NAMALWA (cell line): Measurements from ENCODE around the gene ZSWIM4.

ENCODE experiments used
- DNase-seq: peaks from one replicate; pipeline ENCODE4 v3.0.0-alpha.2; 2015; ENCODE audit warnings: low spot score

The ZSWIM4 gene

DNA sequence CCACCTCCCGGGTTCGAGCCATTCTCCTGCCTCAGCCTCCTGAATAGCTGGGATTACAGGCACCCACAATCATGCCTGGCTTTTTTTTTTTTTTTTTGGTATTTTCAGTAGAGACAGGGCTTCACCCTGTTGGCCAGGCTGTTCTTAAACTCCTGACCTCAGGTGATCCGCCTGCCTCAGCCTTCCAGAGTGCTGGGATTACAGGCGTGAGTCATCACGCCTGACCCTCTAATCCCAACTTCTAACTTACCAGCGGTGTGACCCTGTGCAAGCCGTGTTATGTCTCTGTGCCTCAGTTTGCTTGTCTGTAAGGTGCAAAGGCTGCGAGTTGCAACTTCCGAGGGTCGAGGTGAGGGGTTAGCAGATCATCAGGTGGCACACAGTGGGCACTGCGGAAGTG is 17.3 kb downstream of the ZSWIM4 start:
- no peak for DNase-seq

- no peak for DNase-seq
Observed at GRCh38 chr19:13813147-13813546, 17.9 kb downstream of the ZSWIM4 start.

GRCh38 chr19:13814550-13814949 is 19.3 kb downstream of the ZSWIM4 start:
- DNase-seq, result no peak

DNA sequence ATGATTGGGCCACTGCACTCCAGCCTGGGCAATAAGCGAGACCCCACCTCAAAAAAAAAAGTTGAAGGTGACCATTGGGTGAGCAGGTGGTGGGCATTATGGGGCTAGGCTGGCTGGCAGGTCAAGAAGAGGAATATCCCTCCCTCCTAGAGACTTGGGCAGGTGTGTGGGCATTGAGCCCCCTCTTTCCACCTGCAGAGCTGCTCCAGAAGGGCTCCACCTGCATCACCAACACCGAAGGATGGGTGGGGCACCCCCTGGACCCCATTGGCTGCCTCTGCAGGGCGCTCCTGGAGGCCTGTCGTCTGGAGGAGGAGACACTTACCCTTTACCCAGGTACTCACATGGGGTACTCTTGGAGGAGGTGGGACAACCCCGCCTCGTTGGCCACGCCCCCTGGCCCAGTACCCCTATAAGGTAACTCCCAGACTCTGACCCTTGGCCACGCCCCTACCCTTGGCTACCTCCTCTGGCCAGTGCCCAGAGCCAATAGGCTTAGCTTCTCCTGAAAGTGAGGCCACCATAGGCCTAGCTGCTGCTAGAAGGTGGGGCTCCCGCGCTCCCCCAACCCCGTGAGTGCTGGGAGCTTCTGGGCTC is 21.9 kb downstream of the ZSWIM4 start:
- peak; percentile 73 for DNase-seq

DNA sequence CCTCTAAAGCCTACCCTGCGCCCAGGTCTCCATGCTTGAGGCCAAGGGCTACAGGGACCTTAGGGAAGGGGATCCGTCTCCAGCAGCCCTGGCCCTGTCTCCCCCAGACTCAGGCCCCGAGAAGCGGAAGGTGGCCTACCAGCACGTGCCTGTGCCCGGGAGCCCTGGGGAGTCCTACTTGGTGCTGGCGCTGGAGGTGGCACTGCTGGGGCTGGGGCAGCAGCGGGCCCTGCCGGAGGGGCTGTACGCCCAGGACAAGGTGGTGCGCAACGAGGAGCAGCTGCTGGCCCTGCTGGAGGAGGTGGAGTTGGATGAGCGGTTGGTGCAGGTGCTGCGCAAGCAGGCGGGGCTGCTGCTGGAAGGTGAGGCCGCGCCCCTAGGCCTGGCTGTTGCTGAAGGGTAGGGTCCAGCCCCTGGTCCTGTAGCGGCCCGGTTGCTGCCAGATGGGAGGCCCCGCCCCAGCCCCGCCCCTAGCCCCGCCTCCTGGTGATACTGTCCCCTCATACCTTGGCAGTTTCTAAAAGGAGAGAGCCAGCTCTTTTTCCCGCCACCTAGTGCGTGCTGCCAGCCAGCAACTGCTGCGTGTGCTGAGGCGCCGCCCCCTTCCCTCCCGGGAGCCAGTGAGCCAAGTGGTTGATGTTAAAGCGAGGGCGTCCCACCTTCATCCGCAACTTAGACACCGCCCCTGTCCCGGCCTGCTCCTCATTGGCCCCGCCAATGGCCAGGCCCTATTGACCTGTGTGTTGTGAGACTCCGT is 22.6 kb downstream of the ZSWIM4 start:
- no peak for DNase-seq

DNA sequence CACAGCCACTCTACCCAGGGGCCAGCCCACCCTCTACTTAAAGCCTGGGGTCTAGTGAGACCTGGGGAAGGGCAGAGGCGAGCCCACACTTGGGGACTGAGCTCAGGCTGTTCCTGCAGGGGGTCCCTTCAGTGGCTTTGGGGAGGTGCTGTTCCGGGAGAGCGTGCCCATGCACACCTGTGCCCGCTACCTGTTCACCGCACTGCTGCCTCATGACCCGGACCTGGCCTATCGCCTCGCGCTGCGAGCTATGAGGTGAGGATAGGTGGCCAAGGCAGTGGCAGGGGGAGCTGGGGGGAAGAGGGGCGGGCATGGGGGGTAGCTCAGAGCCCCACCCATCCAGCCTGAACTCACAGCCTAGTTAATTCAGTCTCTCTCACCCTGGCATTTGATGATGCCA is 24.0 kb downstream of the ZSWIM4 start:
- no peak for DNase-seq

GRCh38 chr19:13821292-13821691 is 26.0 kb downstream of the ZSWIM4 start:
- no peak for DNase-seq

DNA sequence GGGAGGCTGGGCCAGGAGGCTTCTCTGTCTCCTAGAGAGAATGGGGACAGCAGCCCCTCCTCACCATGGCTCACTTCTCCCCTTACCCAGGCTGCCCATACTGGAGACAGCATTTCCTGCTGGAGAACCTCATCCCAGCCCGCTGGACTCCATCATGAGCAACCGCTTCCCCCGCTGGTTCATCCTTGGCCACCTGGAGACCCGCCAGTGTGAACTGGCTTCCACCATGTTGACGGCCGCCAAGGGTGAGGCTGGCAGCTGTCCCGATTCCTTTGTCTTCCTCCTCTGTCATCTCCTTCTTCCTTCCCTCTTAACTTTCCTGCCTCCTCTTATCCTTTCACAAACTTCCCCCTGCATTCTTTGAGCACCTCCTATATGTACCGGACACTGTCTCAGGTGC is 28.0 kb downstream of the ZSWIM4 start:
- no peak for DNase-seq

GRCh38 chr19:13823901-13824300 is 28.7 kb downstream of the ZSWIM4 start:
- DNase-seq, result no peak

DNA sequence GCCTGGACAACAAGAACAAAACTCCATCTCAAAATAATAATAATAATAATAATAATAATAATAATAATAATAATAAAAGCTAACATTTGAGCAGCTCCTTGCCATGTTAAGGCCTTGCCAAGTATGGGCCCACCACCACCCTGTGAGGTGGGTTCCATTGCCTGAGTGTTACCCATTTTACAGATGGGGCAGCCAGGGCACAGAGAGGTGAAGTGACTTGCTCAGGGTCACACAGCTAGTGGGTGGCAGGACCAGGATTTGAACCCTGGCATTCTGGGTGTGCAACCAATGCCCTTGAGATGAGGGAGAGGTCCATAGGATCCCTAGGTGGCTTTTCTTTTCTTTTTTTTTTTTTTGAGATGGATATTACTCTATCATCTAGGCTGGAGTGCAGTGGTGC is 29.5 kb downstream of the ZSWIM4 start:
- DNase-seq, result no peak

DNA sequence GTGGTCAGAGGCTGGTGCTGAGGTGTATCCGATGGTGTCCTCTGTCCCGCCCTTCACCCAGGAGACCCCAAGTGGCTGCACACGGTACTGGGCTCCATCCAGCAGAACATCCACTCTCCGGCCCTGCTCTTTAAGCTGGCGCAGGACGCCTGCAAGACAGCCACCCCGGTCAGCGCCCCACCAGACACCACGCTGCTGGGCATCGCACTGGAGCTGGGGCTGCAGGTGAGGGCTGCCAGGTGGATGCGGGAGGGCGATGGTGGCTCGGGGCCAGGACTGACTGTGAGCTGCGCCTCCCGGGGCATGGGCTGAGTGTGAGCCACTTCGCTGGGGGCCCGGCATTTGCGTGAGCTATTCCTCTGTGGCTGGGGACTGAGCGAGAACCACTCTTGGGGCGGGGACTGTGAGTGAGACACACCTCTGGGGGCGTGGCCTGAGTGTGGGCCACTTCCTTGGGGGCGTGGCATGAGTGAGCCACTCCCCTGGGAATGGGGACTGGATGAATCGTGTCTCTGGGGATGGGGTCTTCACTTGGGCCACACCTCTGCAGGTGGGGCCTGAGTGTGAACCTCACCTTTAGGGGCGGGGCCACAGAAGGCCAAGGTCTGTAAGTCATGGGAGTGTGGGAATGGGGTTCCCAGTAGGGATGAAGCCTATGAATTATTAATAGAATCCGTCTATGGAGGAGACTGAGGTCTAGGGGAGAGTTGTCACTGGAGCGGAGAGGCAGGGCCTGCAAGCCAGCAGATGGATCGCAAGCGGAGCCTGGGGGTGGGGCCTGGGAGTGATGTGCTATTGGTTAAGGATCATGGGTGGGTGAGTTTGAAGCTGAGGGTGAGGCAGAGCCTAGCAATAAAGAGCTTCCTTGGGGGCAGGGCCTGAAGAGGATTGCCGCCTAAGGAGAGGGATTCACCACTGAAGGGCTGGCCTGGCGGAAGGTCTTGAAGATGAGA is 30.5 kb downstream of the ZSWIM4 start:
- peak; percentile 41 for DNase-seq

GRCh38 chr19:13826652-13827235 is 31.5 kb downstream of the ZSWIM4 start:
- DNase-seq, result no peak

GRCh38 chr19:13827656-13828055 is 32.4 kb downstream of the ZSWIM4 start:
- no peak for DNase-seq

- no peak for DNase-seq
Observed at GRCh38 chr19:13830114-13830740, 35.0 kb downstream of the ZSWIM4 start.

GRCh38 chr19:13830741-13831536 is 35.7 kb downstream of the ZSWIM4 start:
- no peak for DNase-seq

DNA sequence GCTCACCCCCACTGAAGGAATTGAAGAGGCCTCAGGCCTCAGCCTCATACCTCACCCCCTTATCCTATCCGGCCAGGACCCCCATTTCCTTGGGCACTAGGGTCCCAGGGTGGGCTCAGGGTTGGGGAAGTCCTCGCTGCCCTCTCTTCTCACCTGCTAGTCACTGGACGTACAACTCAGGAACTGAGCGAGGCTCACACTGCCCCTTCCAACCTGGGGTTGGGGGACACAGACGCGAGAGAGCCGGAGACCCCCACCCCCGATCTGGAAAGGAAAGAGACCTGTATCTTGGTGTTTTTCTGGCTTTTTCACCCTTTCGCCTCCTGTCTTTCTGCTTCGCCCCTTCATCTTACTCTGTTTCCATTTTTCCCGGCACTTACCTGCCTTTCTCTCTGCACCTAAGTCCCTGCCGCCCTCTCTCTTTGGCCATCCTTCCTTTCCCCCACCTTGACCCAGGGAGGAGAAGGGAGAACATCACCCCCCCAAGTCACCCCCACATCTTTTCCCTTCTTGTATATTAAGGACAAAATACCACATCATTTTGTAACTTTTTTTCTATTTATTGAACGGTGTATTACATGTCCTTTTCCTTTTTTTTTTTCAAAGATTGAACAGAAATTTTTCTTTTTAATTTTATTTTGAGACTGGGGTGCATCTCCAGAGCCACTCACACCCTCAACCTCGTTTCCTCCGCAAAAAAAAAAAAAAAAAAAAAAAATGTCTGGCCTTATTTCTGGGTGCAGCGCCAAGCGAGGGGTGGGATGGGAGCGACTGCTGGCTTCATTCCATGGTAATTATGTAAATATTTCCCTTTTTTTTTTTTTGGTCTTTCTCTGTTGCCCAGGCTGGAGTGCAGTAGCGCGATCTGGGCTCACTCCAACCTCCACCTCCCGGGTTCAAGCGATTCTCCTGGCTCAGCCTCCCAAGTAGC is 36.6 kb downstream of the ZSWIM4 start:
- no peak for DNase-seq

DNA sequence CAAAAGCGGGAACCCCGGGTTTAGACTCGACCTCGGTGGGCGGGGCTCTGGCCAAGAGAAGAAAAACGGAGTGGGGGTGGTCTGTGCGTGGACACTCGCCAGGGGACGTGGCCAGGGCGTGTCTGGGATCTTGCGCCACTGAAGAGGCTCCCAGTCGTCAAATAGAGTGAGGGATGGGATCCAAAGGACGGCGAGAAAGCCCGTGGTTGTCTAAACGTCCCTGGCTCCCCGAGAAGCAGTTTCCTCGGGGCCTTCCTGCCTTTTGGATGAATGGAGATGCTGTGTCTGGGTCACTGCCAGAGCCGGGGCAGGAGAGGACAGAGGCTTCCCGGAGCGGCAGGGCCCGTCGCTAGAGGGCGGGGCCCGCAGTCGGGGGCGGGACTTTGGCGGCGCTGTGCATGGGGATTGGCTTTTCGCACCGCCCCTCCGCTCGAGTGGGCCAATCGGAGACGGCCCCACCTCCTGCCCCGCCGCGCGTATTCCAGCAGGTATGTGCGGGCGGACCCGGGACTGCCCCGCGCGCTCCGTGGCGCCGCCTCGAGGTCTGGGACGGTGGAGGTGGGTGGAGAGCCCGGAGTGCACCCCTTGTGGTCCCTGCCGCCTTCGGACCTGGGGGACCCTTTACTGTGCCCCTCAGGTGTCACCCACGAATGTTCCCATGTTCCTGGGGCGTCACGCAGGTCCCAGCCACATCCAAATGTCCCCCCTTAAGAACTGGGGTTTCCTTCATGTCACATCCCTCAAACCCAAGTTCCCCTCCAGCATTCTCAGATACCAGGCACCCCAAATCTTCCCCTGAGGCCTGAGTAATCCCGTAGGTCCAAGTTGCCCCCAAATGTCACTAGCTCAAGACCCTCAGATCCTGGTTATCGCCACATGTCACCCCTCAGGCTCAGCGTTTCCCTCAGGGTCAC is 38.3 kb downstream of the ZSWIM4 start:
- peak; percentile 91 for DNase-seq

DNA sequence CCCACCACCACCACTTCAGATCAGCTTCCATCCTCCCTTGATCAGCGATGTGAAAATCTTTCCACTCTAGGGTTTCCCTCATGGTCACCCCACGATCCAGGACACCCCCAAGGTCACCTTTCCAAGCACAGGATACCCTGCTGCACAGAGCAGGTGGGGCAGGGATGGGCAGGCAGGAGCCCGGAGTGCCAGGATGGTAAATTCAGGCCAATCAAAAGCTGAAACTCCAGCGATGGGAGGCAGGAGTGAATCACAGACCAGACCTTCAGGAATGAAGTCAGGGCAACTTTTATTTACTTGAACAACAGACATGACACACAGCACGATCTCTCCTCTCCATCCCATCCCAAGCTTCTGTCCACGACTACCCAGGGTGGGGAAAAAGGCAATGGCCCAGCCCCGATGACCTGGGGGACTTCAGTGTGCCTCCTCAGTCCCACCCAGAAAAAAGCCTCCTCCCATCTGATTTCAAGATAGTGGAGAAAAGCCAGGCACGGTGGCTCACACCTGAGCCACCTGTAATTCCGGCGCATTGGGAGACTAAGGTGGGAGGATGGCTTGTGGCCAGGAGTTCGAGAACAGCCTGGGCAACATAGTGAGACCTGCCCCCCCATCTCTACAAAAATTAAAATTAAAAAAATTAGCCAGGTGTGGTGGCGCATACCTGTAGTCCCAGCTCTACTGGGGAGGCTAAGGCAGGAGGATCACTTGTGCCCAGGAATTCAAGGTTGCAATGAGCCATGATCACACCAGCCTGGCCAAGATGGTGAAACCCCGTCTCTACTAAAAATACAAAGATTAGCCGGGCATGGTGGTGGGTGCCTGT is 39.2 kb downstream of the ZSWIM4 start:
- DNase-seq, result no peak
